Sciatic nerve (tissue), 2 donors: ENCODE measurements around the gene ACVR1C. TPM values are rescaled to one million over a fixed set of nuclear protein-coding genes. Genes with fewer than 3 reads are reported as not detected.

Source experiments
- ATAC-seq: fragments of 200-7000 bp; cut with Tn5 transposase; one replicate; pipeline ENCODE4 v1.9.1; 2020; ENCODE audit warnings: mild to moderate bottlenecking, moderate library complexity
- DNase-seq: peaks from one replicate; pipeline ENCODE4 v3.0.0-alpha.2; 2020; ENCODE audit warnings: low spot score
- intact Hi-C: fragments of 100-400 bp; cut with DNase I; formaldehyde crosslinking; loops from one replicate; pipeline ENCODE4 v1.14.2; 2022
- total RNA-seq: library from RNA; stranded (reverse); fragmentation: NEBNext Ultra II Directional; extraction: Animal tissue kit (Norgen Biotek cat#: 25700); gene quantifications from one replicate; pipeline ENCODE4 v1.2.1, GENCODE V29; 2021
- donor health status: DM: no; HTN: no; CAD: no.
- donor health status: DM: no; HTN: no; CAD: no.

Gene ACVR1C
- total RNA-seq, result 2.8 TPM

GRCh38 chr2:157628477-157629415 is at the start of gene ACVR1C:
Gene ACVR1C (minus strand): TSS chr2:157628864. CDS start chr2:157628644, 220 bp downstream.
- intact Hi-C loops, result no loop called here
- ATAC-seq (peak; percentile 77), DNase-seq (peak; percentile 64)

GRCh38 chr2:157677941-157678340 is 49.3 kb upstream of the ACVR1C start:
- ATAC-seq, result no peak
- intact Hi-C loops, result no loop called here

GRCh38 chr2:157672129-157672528 is 43.5 kb upstream of the ACVR1C start:
- ATAC-seq, result no peak

More at GRCh38 chr2:157677941-157678340, 49.3 kb upstream of the ACVR1C start:
- DNase-seq, result no peak

DNA sequence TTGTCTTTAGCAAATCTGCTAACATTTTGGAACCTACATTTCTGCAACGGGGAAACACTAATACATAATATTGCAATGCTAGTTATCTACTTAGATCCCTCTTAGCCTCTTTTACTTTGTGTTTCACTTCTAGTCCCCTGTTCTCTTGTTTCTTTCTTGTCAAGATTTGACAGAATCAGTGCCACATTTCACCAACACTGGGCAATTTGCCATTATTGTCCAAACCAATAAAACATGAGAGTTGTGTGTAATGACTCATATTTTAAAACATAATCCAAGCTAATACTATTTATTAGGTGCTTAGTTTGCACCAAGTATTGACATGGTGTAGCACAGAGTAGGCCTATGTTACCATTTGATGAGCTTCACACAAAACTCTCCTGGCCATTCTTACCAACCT is 33.7 kb upstream of the ACVR1C start:
- ATAC-seq (no peak), DNase-seq (no peak)
- intact Hi-C loops, result no loop called here

More at GRCh38 chr2:157672129-157672528, 43.5 kb upstream of the ACVR1C start:
- intact Hi-C loops, result no loop called here
- DNase-seq, result no peak

- intact Hi-C loops, result no loop called here
- no peak for ATAC-seq
These were observed 33.1 kb upstream of the ACVR1C start for GRCh38 chr2:157661776-157662175.

GRCh38 chr2:157657858-157658257 is 29.2 kb upstream of the ACVR1C start:
- peak; percentile 60 for ATAC-seq
- intact Hi-C loops, result no loop called here
- no peak for DNase-seq

More at GRCh38 chr2:157661776-157662175, 33.1 kb upstream of the ACVR1C start:
- DNase-seq, result no peak

- intact Hi-C loops, result no loop called here
- no peak for DNase-seq
- no peak for ATAC-seq
These were observed 28.4 kb upstream of the ACVR1C start for GRCh38 chr2:157657101-157657500.

- intact Hi-C loops, result no loop called here
- no peak for DNase-seq
- ATAC-seq, result no peak
These were observed 16.1 kb upstream of the ACVR1C start for GRCh38 chr2:157644776-157645175.

- no peak for ATAC-seq
- intact Hi-C loops, result no loop called here
- DNase-seq, result no peak
These were observed 3.2 kb upstream of the ACVR1C start for GRCh38 chr2:157631861-157632260.

DNA sequence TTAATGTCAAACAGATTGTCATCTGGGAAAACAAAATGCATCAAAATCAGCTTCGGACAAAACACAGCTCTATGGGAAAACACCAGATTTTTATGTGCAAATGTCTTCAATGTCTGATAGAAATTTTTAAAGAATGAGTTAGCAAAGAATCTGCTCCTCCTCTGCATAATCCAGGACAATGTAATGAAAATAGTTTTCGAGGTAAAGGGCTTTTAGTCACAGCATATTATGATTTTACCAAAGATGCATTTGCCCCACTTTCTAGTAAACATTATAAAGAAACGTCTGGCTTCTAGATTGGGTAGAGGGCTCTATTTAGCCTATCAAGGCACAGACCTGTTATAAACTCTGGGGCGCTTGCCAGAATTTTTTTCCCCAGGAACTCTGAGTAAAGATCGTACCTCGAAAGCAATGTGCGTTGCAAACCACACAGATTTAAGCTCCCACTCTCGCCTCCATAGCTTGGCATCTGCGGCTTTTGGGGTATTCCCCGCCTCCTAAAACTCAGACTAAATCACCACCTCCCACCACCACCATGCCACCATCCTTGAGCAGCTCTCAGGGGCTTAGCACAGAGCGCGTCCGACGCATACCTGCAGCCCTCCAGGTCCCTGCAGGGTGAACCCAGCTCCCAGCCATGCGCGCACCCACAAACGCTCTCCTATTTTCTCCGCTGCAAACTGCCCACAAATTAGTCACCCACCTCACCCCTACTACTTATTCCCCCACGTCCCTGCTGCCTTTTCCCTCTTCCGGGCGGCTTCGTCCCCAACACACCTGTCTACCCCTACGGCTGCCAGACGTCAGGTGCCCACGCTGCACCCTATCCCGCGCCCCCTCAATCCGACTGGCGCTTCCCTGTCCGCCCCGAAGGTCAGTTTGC is 829 bp downstream of the ACVR1C start:
- ATAC-seq, result peak; percentile 32
- intact Hi-C loops, result no loop called here
- no peak for DNase-seq

DNA sequence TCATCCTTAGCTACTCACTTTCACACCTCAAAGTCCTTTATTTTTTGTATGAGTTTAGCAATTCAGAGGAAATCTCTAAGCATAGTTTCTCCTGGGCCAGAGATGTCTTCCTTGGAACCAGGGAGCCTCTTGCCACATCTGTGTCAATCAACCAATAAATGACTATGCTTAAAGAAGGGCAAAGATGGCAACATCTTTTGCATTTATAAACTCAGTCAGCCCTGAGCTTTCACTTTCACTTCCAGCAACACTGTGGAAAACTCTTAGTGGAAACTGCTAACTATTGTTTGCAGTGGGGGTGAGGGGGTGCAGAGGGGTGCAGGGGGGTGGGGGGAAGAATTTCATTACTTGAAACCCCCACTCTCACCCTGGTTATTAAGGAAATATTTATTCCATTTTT is 3.4 kb downstream of the ACVR1C start:
- DNase-seq (no peak), ATAC-seq (no peak)
- intact Hi-C loops, result no loop called here

- intact Hi-C loops, result no loop called here
- ATAC-seq (no peak), DNase-seq (no peak)
These were observed 7.7 kb downstream of the ACVR1C start for GRCh38 chr2:157620956-157621355.

GRCh38 chr2:157611726-157612125 is 16.9 kb downstream of the ACVR1C start:
- no peak for DNase-seq
- intact Hi-C loops, result no loop called here
- no peak for ATAC-seq

DNA sequence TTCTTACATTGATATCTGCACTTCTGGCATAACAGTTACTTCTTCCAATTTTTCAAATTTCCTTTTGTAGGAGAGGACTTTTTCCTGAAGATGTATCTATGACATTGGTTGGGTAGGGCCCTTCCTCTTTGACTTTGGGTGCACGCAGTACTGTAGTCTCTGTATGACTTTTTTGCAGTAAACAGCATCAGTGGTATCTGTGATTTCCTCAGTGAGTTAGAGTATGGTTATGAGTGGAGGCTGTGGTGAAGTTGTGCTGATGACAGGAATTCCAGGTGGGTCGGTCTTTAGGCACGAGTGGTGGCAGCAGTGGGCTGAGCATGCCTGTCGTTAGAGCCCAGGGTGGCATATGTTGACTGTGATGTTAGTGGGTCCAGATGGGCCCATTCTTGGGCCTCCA is 17.6 kb downstream of the ACVR1C start:
- DNase-seq (no peak), ATAC-seq (no peak)
- intact Hi-C loops, result no loop called here

GRCh38 chr2:157606534-157606933 is 22.1 kb downstream of the ACVR1C start:
- no peak for DNase-seq
- ATAC-seq, result no peak
- intact Hi-C loops, result no loop called here

DNA sequence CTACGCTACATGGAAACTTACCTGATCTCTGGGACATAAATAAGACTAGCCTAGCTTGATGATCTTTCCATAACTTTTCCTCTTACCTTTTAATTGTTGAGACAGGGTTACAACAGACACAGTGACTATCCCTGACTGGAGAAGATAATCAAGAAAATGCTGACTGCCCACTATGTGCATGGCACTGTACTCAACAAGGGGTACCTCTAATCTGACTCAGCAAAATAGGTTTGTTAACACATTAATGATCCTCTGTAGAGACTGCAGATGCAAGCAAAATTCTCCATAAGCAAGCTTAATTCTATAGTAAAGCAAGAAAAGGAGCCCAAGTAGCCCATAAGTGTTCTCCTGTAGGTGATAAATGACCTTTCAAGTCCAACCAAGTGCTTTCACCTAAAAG is 25.5 kb downstream of the ACVR1C start:
- ATAC-seq (no peak), DNase-seq (no peak)
- intact Hi-C loops, result no loop called here

DNA sequence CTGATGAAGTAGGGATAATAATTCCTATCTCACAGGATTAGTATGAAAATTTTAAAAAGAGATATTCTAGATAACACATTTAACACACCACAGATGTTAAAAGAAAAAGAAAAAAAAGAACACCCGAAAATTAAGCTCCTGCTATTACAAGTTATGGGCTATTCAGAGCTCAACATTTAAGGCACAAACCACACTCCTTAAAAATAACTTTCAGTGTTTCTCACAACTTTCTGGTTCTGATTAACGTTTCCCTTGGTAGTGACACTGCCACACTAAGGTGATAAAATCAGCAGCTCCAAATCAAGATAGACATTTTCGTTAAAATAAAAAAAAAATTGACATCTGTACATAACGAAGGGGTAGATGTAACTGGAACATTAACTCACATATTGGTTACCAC is 26.9 kb downstream of the ACVR1C start:
- intact Hi-C loops, result no loop called here
- ATAC-seq, result no peak
- no peak for DNase-seq

DNA sequence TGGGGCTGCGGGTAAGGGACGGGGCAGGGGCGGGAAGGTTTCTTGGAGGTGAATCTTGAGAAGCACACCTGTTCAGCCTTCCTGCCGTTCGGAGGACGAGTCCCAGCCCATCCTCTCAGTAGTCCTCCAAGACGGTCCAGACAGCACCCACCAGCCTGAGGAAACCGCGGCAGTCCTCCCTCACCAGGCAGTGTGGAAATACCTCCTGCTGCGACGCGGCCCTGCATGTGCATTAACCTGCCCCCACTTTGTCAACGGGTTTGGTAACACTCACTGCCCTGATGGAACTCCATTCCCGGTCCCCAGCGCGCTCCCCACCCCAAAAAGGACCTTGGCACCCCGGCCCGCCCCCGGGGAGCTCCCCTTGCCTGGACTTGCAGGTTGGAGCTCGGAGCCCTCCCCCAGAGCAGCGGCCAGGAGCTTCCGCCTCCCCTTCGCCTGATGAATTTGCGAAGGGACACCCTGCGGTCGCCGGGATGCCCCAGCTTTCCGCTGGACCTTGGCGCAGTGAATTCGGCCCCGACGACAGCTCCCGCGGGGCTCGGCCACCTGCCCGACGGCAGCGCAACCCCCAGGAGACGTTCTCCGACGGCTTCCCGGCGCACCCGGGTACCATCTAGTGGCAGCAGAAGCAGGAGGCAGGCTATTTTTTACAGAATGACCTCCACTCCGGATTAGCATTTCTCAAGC is 31.5 kb downstream of the ACVR1C start:
- intact Hi-C loops, result no loop called here
- peak; percentile 41 for ATAC-seq

DNA sequence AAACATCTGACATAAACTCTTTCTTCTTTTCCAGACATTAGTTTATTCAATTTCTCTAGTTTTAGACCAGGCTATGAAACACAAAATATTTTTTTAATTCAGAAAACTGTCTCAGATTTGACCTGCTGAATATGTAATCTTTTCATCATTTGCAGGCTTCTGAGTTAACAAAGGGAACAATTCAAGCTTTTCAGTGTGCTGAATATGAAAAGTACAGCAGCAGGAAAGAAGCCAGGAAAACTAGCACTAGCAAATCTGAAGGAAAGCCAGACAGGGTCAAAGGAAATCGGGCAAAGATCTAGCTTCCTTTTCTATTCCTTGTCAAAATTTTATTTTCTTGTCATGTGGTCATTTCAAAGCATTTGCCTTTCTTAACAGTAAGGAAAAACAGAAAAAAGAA is 35.3 kb downstream of the ACVR1C start:
- ATAC-seq (peak; percentile 45), DNase-seq (no peak)
- intact Hi-C loops, result no loop called here

More for the DNA sequence above, 31.5 kb downstream of the ACVR1C start:
- no peak for DNase-seq
